ENCODE measurements around the gene LY86. TPM values are rescaled to one million over a fixed set of nuclear protein-coding genes. Genes with fewer than 3 reads are reported as not detected.

LY86 gene
- polyA plus RNA-seq, 1 of the 3 experiments (the other 2 are of a cell fraction) = not detected

GRCh38 chr6:6646384-6646783, 57.9 kb downstream of the LY86 start:
- Histone ChIP-seq H3K79me2 (ENCODE audit: insufficient read depth) (no peaks in the 10 kb centered on the region), H3K27ac (ENCODE audit: low read depth in 2 of 2, low read length in 1 of 2) (no peak overlapping the region), H3K9ac (no peak overlapping the region), H3K27me3 (ENCODE audit: insufficient read depth) (no peaks in the 10 kb centered on the region), H3F3A (replicated peaks; ENCODE audit: insufficient read depth) (no peaks in the 10 kb centered on the region), H3K4me2 (no peak overlapping the region), H3K9me2 (no peaks in the 10 kb centered on the region), H3K4me3 (ENCODE audit: low read depth in 2 of 2, low read length in 1 of 2) (no peak overlapping the region), H3K9me3 (no peaks in the 10 kb centered on the region), H2AFZ (ENCODE audit: low read depth) (no peak overlapping the region), H3K36me3 (replicated peaks in 1 of 2; ENCODE audit: control insufficient read depth in 1 of 2, insufficient read depth in 2 of 2, low read length in 1 of 2) (no peaks in the 10 kb centered on the region), H4K20me1 (ENCODE audit: insufficient read depth) (no peaks in the 10 kb centered on the region), H3K4me1 (ENCODE audit: control insufficient read depth in 1 of 2, insufficient read depth in 2 of 2, low read depth in 1 of 2, low read length in 1 of 2) (no peaks in the 10 kb centered on the region)
- ChIA-PET POLR2A (no interaction called here), CTCF (no interaction called here)
- DNase-seq = no peak
- no peak for TF ChIP-seq TEAD4 (IDR thresholded peaks at IDR 0.05; ENCODE audit: borderline replicate concordance, insufficient read depth)
- TF ChIP-seq POLR2AphosphoS5 (IDR thresholded peaks at IDR 0.05; ENCODE audit: low read depth, low read length) = no peak
- no peak for TF ChIP-seq EP300 (IDR thresholded peaks at IDR 0.05; ENCODE audit: borderline replicate concordance in 1 of 2, low read depth in 1 of 2, low read length in 1 of 2)
- TF ChIP-seq YY1 (IDR thresholded peaks at IDR 0.05; ENCODE audit: low read depth) = no peak
- no peak for TF ChIP-seq MEF2A (IDR thresholded peaks at IDR 0.05; ENCODE audit: borderline replicate concordance, low read depth)
- TF ChIP-seq NFIC (IDR thresholded peaks at IDR 0.05; ENCODE audit: borderline replicate concordance) = no peak
- 13% methylated on average over 2 of the region's 2 CpGs for WGBS (ENCODE audit: low lambda C conversion rate)

- Histone ChIP-seq H3K27me3 (ENCODE audit: insufficient read depth) (no peaks in the 10 kb centered on the region), H3K9me3 (no peaks in the 10 kb centered on the region), H3K4me2 (no peak overlapping the region), H3F3A (replicated peaks; ENCODE audit: insufficient read depth) (no peaks in the 10 kb centered on the region), H2AFZ (ENCODE audit: low read depth) (no peak overlapping the region), H3K4me3 (ENCODE audit: low read depth in 2 of 2, low read length in 1 of 2) (no peak overlapping the region), H3K9ac (no peak overlapping the region), H4K20me1 (ENCODE audit: insufficient read depth) (no peaks in the 10 kb centered on the region), H3K79me2 (ENCODE audit: insufficient read depth) (no peaks in the 10 kb centered on the region), H3K27ac (ENCODE audit: low read depth in 2 of 2, low read length in 1 of 2) (no peak overlapping the region), H3K4me1 (ENCODE audit: control insufficient read depth in 1 of 2, insufficient read depth in 2 of 2, low read depth in 1 of 2, low read length in 1 of 2) (no peaks in the 10 kb centered on the region), H3K36me3 (replicated peaks in 1 of 2; ENCODE audit: control insufficient read depth in 1 of 2, insufficient read depth in 2 of 2, low read length in 1 of 2) (no peaks in the 10 kb centered on the region), H3K9me2 (no peaks in the 10 kb centered on the region)
- WGBS (ENCODE audit: low lambda C conversion rate) = 2% methylated on average over 2 of the region's 2 CpGs
- ChIA-PET CTCF (no interaction called here), POLR2A (no interaction called here)
- no peak for TF ChIP-seq NFIC (IDR thresholded peaks at IDR 0.05; ENCODE audit: borderline replicate concordance)
- no peak for TF ChIP-seq RFX5 (IDR thresholded peaks at IDR 0.05; ENCODE audit: low read length)
- no peak for TF ChIP-seq RCOR1 (IDR thresholded peaks at IDR 0.05; ENCODE audit: low read length)
- no peak for TF ChIP-seq IRF3 (IDR thresholded peaks at IDR 0.05; ENCODE audit: low read depth, low read length)
- DNase-seq = no peak
Measured at GRCh38 chr6:6646859-6647258, 58.3 kb downstream of the LY86 start.

GRCh38 chr6:6648692-6649343, 60.3 kb downstream of the LY86 start:
- Histone ChIP-seq H3K4me3 (ENCODE audit: low read depth in 2 of 2, low read length in 1 of 2) (no peak overlapping the region), H2AFZ (ENCODE audit: low read depth) (no peak overlapping the region), H3K4me2 (no peak overlapping the region), H3K9me2 (no peaks in the 10 kb centered on the region), H3K9me3 (no peaks in the 10 kb centered on the region), H3K27me3 (ENCODE audit: insufficient read depth) (no peaks in the 10 kb centered on the region), H3F3A (replicated peaks; ENCODE audit: insufficient read depth) (no peaks in the 10 kb centered on the region), H3K79me2 (ENCODE audit: insufficient read depth) (no peaks in the 10 kb centered on the region), H3K27ac (ENCODE audit: low read depth in 2 of 2, low read length in 1 of 2) (no peak overlapping the region), H3K36me3 (replicated peaks in 1 of 2; ENCODE audit: control insufficient read depth in 1 of 2, insufficient read depth in 2 of 2, low read length in 1 of 2) (no peaks in the 10 kb centered on the region), H3K4me1 (ENCODE audit: control insufficient read depth in 1 of 2, insufficient read depth in 2 of 2, low read depth in 1 of 2, low read length in 1 of 2) (no peaks in the 10 kb centered on the region), H4K20me1 (ENCODE audit: insufficient read depth) (no peaks in the 10 kb centered on the region), H3K9ac (no peak overlapping the region)
- TF ChIP-seq MAX (IDR thresholded peaks at IDR 0.05; ENCODE audit: low read depth) (no peak), RXRA (IDR thresholded peaks at IDR 0.05; ENCODE audit: borderline replicate concordance, low read depth) (no peak), TEAD4 (IDR thresholded peaks at IDR 0.05; ENCODE audit: borderline replicate concordance, insufficient read depth) (no peak), YY1 (IDR thresholded peaks at IDR 0.05; ENCODE audit: low read depth) (no peak), JUND (IDR thresholded peaks at IDR 0.05) (no peak), ELF1 (IDR thresholded peaks at IDR 0.05) (no peak), ZBTB33 (IDR thresholded peaks at IDR 0.05; ENCODE audit: borderline replicate concordance, low read depth) (no peak), TAF1 (IDR thresholded peaks at IDR 0.05; ENCODE audit: borderline replicate concordance, low read depth, low read length) (no peak)
- WGBS (ENCODE audit: low lambda C conversion rate) = 30% methylated on average over 5 of the region's 5 CpGs
- ChIA-PET POLR2A (no interaction called here), CTCF (no interaction called here)
- no peak for DNase-seq
